ENCODE measurements around the gene ZFHX3. TPM values are rescaled to one million over a fixed set of nuclear protein-coding genes. Genes with fewer than 3 reads are reported as not detected.

Gene ZFHX3
- total RNA-seq, 1 donor from 2014 or later: 48.5 TPM

- Mint-ChIP-seq H3K9me3 (no peaks in the 10 kb centered on the region), H3K4me3 (peak overlapping the region; percentile 58), H3K36me3 (peaks cover 25% of the 10 kb centered on the region), H3K27ac (peak overlapping the region; percentile 75), H3K27me3 (no peaks in the 10 kb centered on the region), H3K4me1 (ENCODE audit: unreplicated experiment) (peaks cover 53% of the 10 kb centered on the region)
- no peak for TF ChIP-seq CTCF (conservative IDR thresholded peaks at IDR 0.05)
- no peak for DNase-seq (ENCODE audit: extremely low spot score, unreplicated experiment)
Measured at GRCh38 chr16:72939247-72939646, 108.7 kb downstream of the ZFHX3 start.

- Mint-ChIP-seq H3K4me3 (no peak overlapping the region), H3K9me3 (no peaks in the 10 kb centered on the region), H3K27me3 (no peaks in the 10 kb centered on the region), H3K27ac (peak overlapping the region; percentile 75), H3K4me1 (ENCODE audit: unreplicated experiment) (peaks cover 53% of the 10 kb centered on the region), H3K36me3 (peaks cover 25% of the 10 kb centered on the region)
- DNase-seq (ENCODE audit: extremely low spot score, unreplicated experiment): no peak
- no peak for TF ChIP-seq CTCF (conservative IDR thresholded peaks at IDR 0.05)
Measured at GRCh38 chr16:72938795-72939164, 109.1 kb downstream of the ZFHX3 start.

GRCh38 chr16:72937916-72938794, 109.8 kb downstream of the ZFHX3 start:
- no peak for TF ChIP-seq CTCF (conservative IDR thresholded peaks at IDR 0.05)
- no peaks in the 10 kb centered on the region for H3K9me3 Mint-ChIP-seq
- DNase-seq (ENCODE audit: extremely low spot score, unreplicated experiment): no peak
- H3K4me3 Mint-ChIP-seq: no peak overlapping the region
- H3K27ac Mint-ChIP-seq: peak overlapping the region; percentile 75
- no peaks in the 10 kb centered on the region for H3K27me3 Mint-ChIP-seq
- H3K4me1 Mint-ChIP-seq (ENCODE audit: unreplicated experiment): peaks cover 56% of the 10 kb centered on the region
- peaks cover 24% of the 10 kb centered on the region for H3K36me3 Mint-ChIP-seq

DNA sequence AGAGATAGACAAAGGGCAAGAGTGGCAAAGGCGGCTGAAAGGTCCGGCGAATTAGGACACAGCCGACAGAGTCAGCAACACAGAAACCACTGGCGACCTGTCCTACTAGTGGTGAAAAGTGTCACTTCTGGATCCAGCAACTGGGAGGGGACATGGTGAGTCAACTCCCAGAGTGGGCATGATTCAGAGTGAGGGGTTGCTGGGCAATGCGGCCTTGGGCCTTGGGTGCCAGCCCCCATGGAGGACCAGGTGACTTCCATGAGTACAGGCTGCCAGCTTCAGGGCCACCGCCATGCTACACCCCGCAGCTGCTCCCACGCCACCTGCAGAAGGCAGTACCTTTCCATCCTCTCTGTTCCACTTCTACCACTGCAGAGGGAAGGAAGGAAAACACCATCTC, 110.6 kb downstream of the ZFHX3 start:
- Mint-ChIP-seq H3K27ac (peak overlapping the region; percentile 3), H3K9me3 (no peaks in the 10 kb centered on the region), H3K4me3 (no peak overlapping the region), H3K27me3 (no peaks in the 10 kb centered on the region), H3K36me3 (peaks cover 20% of the 10 kb centered on the region), H3K4me1 (ENCODE audit: unreplicated experiment) (peaks cover 61% of the 10 kb centered on the region)
- TF ChIP-seq CTCF (conservative IDR thresholded peaks at IDR 0.05): peak; percentile 30
- DNase-seq (ENCODE audit: extremely low spot score, unreplicated experiment): no peak

DNA sequence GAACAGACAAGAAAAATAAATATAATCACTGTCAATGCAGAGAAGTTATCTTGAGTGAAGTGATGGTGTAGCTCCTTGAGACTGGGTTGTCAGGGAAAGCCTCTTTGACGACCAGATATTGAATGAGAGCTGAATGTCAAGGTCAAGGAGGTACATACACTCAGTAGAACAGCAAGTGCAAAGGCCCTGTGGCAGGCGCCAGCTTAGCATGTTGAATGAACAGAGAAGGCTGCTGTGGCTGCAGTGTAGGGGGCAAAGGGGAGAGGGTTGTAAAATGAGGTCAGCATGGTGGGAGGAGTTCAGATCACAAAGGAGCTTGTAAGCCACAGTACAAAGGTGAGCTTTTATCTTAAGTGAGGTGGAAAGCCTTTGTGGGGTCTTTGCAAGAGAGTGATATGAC, 111.5 kb downstream of the ZFHX3 start:
- no peak for DNase-seq (ENCODE audit: extremely low spot score, unreplicated experiment)
- H3K4me1 Mint-ChIP-seq (ENCODE audit: unreplicated experiment): peaks cover 65% of the 10 kb centered on the region
- H3K27ac Mint-ChIP-seq: peak overlapping the region; percentile 28
- no peaks in the 10 kb centered on the region for H3K27me3 Mint-ChIP-seq
- H3K4me3 Mint-ChIP-seq: no peak overlapping the region
- no peak for TF ChIP-seq CTCF (conservative IDR thresholded peaks at IDR 0.05)
- H3K36me3 Mint-ChIP-seq: peaks cover 20% of the 10 kb centered on the region
- no peaks in the 10 kb centered on the region for H3K9me3 Mint-ChIP-seq

Data from type B pancreatic cell (in vitro differentiated cells).